RPMI8226 (cell line): Measurements from ENCODE around the gene P4HA1.

Experiments used
- DNase-seq: peaks from one replicate; pipeline ENCODE4 v3.0.0-alpha.2; 2015

The P4HA1 gene

DNA sequence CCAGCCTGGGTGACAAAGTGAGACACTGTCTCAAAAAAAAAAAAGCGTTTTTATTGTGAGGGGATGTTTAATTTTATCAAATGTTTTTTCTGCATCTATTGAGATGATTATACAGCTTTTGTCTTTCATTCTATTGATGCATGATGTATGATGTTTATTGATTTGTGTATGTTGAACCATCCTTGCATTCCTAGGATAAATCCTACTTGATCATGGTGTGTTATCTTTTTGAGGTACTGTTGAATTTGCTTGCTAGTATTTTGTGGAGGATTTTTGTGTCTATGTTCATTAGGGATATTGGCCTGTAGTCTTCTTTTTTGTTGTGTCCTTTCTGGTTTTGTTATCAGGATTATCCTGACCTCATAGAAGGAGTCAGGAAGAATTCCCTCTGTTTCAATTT lies 119.8 kb downstream of the P4HA1 start:
- DNase-seq: no peak
